HG03060 (cell line): ENCODE measurements around the gene ENDOV.

Source experiments
- ATAC-seq: cut with Tn5 transposase; IDR thresholded peaks from one replicate; pipeline ENCODE4 v1.9.1; 2021; ENCODE audit warnings: low read depth, moderate number of reproducible peaks; ENCODE audit not compliant: unreplicated experiment

Gene ENDOV

DNA sequence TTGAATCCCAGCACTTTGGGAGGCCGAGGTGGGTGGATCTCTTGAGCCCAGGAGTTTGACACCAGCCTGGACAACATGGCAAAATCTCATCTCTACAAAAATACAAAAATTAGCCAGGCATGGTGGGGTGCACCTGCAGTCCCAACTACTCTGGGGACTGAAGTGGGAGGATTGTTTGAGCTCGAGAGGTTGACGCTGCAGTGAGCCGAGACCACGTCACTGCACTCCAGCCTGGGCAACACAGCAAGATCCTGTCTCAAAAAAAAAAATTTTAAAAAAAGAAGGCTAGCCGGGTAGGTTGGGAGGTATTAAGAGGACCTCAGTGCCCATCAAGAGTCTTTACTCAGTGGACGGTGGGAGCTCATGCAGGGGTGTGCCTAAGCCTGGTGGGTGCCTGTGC, 65.3 kb downstream of the ENDOV start:
- no peak for ATAC-seq

DNA sequence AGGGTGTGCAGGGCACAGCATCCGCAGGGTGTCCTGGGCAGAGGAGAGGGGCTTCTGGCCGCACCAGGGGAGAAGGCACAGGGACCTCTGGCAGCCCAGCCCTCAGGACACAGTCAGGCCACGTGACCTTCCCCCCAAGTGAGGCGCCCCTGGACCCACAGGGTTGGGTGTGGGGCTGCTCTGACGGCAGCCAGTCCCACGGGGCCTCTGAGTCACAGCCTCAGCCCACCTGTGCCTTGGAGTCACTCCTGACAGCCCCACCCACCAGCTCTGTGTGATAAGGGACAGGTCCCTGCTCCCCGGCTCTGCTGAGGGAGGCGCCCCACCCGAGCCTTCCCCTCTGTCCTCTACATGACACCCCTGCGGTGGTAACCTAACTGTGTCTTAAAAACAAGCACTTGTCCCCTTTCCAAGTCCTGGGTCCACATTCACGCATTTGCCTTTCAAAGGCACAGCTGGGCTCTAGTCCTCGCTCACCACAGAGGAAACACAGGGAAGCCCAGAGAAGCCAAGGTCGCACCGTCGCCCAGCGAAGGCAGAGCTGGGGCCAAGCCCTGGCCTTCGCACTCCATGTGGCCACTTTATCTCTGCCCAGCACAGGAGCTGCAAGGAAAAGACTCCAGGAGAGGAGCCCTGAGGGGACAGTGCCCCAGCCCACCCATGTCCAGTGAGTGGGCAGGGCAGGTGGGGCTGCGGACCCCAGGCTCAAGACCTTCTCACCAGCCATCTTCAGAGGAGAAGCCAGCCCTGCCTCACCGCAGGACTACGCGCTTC, 66.5 kb downstream of the ENDOV start:
- no peak for ATAC-seq

- ATAC-seq: no peak
Measured at GRCh38 chr17:80482058-80482318, 67.0 kb downstream of the ENDOV start.

DNA sequence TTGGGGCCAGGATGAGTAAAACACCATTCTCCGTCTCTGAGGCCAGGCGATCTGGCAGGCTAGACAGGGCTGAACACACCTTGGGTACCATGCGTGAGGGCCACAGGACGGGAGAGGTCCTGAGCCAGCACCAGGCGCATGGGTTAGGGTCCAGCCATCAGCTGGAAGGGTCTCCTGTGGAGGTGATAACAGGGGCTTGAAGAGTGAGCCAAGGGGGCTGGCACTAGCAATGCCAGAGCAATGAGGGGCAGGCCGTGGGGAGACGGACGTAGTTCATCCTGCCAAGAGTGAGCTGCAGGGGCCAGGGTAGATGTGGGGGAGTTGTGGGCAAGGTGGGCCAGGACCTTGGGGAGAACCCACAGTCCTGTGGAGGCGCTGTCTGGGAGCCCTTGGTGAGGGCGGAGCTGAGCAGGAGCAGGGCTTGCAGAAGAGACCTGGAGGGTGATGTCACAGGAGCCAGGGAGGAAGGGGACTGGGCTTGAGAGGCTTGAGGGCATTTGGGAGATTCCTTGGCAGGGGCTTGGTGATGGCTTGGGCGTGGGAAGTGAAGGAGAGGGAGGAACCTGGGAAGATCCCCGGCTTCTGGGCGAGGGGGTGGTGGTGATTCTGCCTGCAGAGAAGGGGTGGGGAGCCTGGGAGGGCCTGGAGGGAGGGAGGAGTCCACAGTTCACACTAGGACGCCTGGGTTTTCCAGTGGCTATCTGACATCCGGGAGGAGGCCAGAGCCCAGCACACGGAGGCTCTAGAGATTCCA, 67.8 kb downstream of the ENDOV start:
- no peak for ATAC-seq

DNA sequence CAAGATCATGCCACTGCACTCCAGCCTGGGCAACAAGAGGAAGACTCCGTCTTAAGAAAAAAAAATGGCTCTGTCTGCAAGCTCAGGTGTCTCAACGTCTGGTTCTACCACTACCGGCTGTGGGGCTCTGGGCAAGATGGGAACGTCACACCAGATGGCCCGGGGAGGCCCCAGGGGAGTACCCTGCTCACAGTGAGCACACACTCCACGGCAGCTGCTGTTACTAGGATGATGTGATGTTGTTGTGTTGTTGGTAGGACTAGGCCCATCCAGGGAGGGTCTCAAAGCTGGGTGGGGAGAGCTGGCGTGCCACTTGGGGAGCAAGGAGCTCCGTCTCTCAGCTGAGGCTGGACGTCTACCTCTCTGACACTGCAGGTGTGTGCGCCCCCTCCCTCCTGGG, 70.9 kb downstream of the ENDOV start:
- no peak for ATAC-seq

GRCh38 chr17:80486692-80487091, 71.7 kb downstream of the ENDOV start:
- no peak for ATAC-seq

DNA sequence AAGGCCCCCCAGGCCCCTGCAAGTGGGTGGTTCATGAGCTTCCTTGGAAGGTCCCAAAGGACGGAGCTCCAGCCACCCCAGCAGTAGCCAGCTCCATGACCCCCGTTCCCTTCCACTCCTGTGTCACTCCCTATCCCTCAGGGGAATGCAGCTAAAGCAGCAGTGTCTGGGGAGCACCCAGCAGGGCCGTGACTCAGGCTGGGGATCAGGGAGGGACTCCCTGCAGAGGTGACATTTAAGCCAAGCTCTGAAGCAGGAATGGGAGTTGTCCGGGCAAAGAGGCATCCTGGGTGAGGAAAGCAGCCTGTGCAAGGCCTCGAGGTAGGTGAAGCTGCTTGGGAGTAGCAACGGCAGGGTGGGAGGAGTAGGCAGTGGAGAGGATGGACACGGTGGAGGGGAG, 72.5 kb downstream of the ENDOV start:
- no peak for ATAC-seq
